DMS153 (cell line): ENCODE results near the gene NAALADL2.
A peak's percentile ranks its signal among the peaks of the same experiment; 100 is the strongest.
"Not testable (repeated sequence)": the region's sequence is repeated elsewhere in the genome, so short reads cannot be mapped to it uniquely, and the experiment has no call there.

ENCODE experiments used
- DNase-seq: peaks from one replicate; lab custom pipeline; 2025; lab: John Stamatoyannopoulos, UW

The NAALADL2 gene

GRCh38 chr3:175428466-175428865, 569.3 kb downstream of the NAALADL2 start:
- no peak for DNase-seq

- DNase-seq, result no peak
Measured at GRCh38 chr3:175430983-175431773, 572.0 kb downstream of the NAALADL2 start.

GRCh38 chr3:175432376-175433025, 573.4 kb downstream of the NAALADL2 start:
- peak; percentile 47 for DNase-seq

GRCh38 chr3:175433026-175433674, 574.0 kb downstream of the NAALADL2 start:
- DNase-seq, result no peak

GRCh38 chr3:175434561-175434960, 575.4 kb downstream of the NAALADL2 start:
- no peak for DNase-seq

GRCh38 chr3:175443682-175444081, 584.5 kb downstream of the NAALADL2 start:
- no peak for DNase-seq

- no peak for DNase-seq
Measured at GRCh38 chr3:175445741-175446140, 586.6 kb downstream of the NAALADL2 start.

GRCh38 chr3:175447521-175447920, 588.4 kb downstream of the NAALADL2 start:
- no peak for DNase-seq

GRCh38 chr3:175453361-175453760, 594.2 kb downstream of the NAALADL2 start:
- DNase-seq, result no peak

- no peak for DNase-seq
Measured at GRCh38 chr3:175456466-175456865, 597.3 kb downstream of the NAALADL2 start.

- DNase-seq, result no peak
Measured at GRCh38 chr3:175457301-175457700, 598.2 kb downstream of the NAALADL2 start.

GRCh38 chr3:175460849-175461399, 601.8 kb downstream of the NAALADL2 start:
- DNase-seq, result not testable (repeated sequence)

GRCh38 chr3:175464362-175464761, 605.2 kb downstream of the NAALADL2 start:
- DNase-seq, result no peak

- DNase-seq, result no peak
Measured at GRCh38 chr3:175469124-175469523, 610.0 kb downstream of the NAALADL2 start.

GRCh38 chr3:175475765-175476164, 616.6 kb downstream of the NAALADL2 start:
- DNase-seq, result no peak

- no peak for DNase-seq
Measured at GRCh38 chr3:175476489-175476888, 617.4 kb downstream of the NAALADL2 start.

GRCh38 chr3:175477651-175478224, 618.6 kb downstream of the NAALADL2 start:
- no peak for DNase-seq

- DNase-seq, result no peak
Measured at GRCh38 chr3:175478301-175478700, 619.2 kb downstream of the NAALADL2 start.

GRCh38 chr3:175479175-175479574, 620.0 kb downstream of the NAALADL2 start:
- no peak for DNase-seq

- no peak for DNase-seq
Measured at GRCh38 chr3:175479800-175480199, 620.7 kb downstream of the NAALADL2 start.

- DNase-seq, result no peak
Measured at GRCh38 chr3:175484666-175485065, 625.5 kb downstream of the NAALADL2 start.

- DNase-seq, result no peak
Measured at GRCh38 chr3:175485436-175485835, 626.3 kb downstream of the NAALADL2 start.
